Calu3 (cell line): ENCODE measurements around the gene IER2. TPM values are rescaled to one million over a fixed set of nuclear protein-coding genes. Genes with fewer than 3 reads are reported as not detected.

ENCODE experiments used
- BruUV-seq: library from RNA; stranded (reverse); fragments of 400-500 nt; replicated peaks from 2 replicates; lab custom pipeline; 2021; lab: Mats Ljungman, UMichigan
- CTCF ChIA-PET: fragments of 300-600 bp; sonication (Branson Sonifier 250); formaldehyde crosslinking; loops from one replicate; lab custom pipeline; 2022; ENCODE audit warnings: antibody characterized with exemption; lab: Charles Lee
- DNase-seq: peaks from one replicate; pipeline ENCODE4 v3.0.0; 2022
- H3K27ac Mint-ChIP-seq: one replicate; pipeline ENCODE4 v1.8.0; 2022; ENCODE audit warnings: mixed read lengths; ENCODE audit not compliant: unreplicated experiment
- H3K27me3 Mint-ChIP-seq: one replicate; pipeline ENCODE4 v1.8.0; 2022; ENCODE audit warnings: mixed read lengths; ENCODE audit not compliant: unreplicated experiment
- H3K36me3 Mint-ChIP-seq: one replicate; pipeline ENCODE4 v1.8.0; 2022; ENCODE audit warnings: mild to moderate bottlenecking, moderate library complexity, mixed read lengths; ENCODE audit not compliant: insufficient read depth, unreplicated experiment
- H3K4me1 Mint-ChIP-seq: one replicate; pipeline ENCODE4 v1.8.0; 2022; ENCODE audit warnings: mild to moderate bottlenecking, low read depth, mixed read lengths; ENCODE audit not compliant: unreplicated experiment
- H3K4me3 Mint-ChIP-seq: one replicate; pipeline ENCODE4 v1.8.0; 2022; ENCODE audit warnings: mild to moderate bottlenecking, low read depth, moderate library complexity, mixed read lengths; ENCODE audit not compliant: unreplicated experiment
- H3K9me3 Mint-ChIP-seq: one replicate; pipeline ENCODE4 v1.8.0; 2022; ENCODE audit warnings: low read depth, mixed read lengths; ENCODE audit not compliant: unreplicated experiment
- intact Hi-C: fragments of 100-400 bp; cut with micrococcal nuclease; formaldehyde crosslinking; loops from one replicate; pipeline ENCODE4 v1.10.0; 2022; ENCODE audit not compliant: unreplicated experiment
- total RNA-seq: library from RNA; stranded (reverse); gene quantifications from 2 replicates; pipeline ENCODE4 v1.2.3, GENCODE V29; 2022
- TF ChIP-seq, protein P1 (sequence below): fragments of 200-600 bp; IDR thresholded peaks from one replicate; pipeline ENCODE4 v1.8.0; 2022; ENCODE audit warnings: antibody characterized with exemption; ENCODE audit not compliant: unreplicated experiment

The IER2 gene
- total RNA-seq, 1 experiment from 2014 or later: 96.3 TPM

DNA sequence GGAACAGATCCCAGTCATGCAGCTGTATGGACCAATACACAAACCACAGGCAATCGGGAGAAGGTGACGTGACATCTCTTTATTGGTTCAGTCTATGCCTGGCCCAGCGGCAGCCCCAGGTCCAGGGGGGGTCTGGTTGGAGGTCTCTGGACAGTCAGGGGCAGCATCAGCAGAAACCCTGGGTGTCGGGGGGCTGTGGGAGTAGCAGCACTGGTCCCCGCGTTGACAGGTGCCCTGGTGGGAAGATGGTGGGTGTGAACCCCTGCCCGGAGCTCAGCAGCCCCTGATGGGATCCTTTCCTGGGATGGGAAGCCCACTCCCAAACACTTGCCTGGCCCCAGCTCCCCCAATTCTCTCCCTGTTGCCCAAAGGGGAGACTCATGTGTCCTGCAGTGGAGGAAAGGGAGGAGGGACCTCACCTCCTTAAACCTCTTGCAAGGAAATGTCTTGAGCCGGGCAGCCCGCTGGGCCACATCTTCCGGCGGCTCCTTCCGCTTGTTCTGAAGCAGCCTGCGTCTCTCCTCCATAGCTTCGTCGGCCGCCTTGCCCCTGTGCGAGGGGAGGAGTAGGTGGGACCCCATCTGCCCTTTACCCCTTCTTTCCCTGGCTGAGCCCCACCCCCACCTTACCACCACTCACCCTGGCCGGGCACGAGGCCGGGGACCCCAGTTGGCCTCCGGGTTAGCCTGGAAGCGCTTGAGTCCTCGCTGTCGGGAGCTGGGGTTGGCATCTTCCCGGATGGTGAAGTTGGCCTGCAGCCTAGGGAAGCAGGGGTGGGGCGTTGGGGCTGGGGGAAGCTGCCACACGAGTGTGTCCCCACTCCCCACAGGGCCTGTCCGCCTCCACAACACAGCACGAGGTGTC lies 45.1 kb upstream of the IER2 start:
- no peaks in the 10 kb centered on the region for H3K9me3 Mint-ChIP-seq

GRCh38 chr19:13109361-13110098 lies 40.7 kb upstream of the IER2 start:
- Mint-ChIP-seq H3K36me3 (peaks cover 30% of the 10 kb centered on the region), H3K27me3 (no peaks in the 10 kb centered on the region), H3K9me3 (no peaks in the 10 kb centered on the region), H3K4me3 (no peak overlapping the region), H3K4me1 (no peaks in the 10 kb centered on the region), H3K27ac (no peak overlapping the region)
- TF ChIP-seq, protein P1, sequence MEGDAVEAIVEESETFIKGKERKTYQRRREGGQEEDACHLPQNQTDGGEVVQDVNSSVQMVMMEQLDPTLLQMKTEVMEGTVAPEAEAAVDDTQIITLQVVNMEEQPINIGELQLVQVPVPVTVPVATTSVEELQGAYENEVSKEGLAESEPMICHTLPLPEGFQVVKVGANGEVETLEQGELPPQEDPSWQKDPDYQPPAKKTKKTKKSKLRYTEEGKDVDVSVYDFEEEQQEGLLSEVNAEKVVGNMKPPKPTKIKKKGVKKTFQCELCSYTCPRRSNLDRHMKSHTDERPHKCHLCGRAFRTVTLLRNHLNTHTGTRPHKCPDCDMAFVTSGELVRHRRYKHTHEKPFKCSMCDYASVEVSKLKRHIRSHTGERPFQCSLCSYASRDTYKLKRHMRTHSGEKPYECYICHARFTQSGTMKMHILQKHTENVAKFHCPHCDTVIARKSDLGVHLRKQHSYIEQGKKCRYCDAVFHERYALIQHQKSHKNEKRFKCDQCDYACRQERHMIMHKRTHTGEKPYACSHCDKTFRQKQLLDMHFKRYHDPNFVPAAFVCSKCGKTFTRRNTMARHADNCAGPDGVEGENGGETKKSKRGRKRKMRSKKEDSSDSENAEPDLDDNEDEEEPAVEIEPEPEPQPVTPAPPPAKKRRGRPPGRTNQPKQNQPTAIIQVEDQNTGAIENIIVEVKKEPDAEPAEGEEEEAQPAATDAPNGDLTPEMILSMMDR: no peak
- CTCF ChIA-PET: interaction anchor here (0.6 kb wide), 1 partner anchor 26 kb away, joined by 3 read pairs; no protein-coding TSS in a partner anchor
- BruUV-seq: no TSS peak
- no peak for DNase-seq
- intact Hi-C loops: no loop called here

More for the DNA sequence above, 45.1 kb upstream of the IER2 start:
- no peak for DNase-seq
- Mint-ChIP-seq H3K4me1 (no peaks in the 10 kb centered on the region), H3K27ac (no peak overlapping the region), H3K27me3 (no peaks in the 10 kb centered on the region), H3K4me3 (no peak overlapping the region), H3K36me3 (peaks cover 20% of the 10 kb centered on the region)
- CTCF ChIA-PET: interaction anchor here (0.7 kb wide), 1 partner anchor 234 kb away, joined by 5 read pairs; no protein-coding TSS in a partner anchor
- intact Hi-C loops: loop anchor here (5.0 kb wide), 1 partner anchor 157 kb away; no protein-coding TSS in a partner anchor
- TF ChIP-seq, protein P1: no peak
- BruUV-seq: TSS peak; percentile 26

- Mint-ChIP-seq H3K27me3 (no peaks in the 10 kb centered on the region), H3K4me3 (no peak overlapping the region), H3K27ac (no peak overlapping the region), H3K9me3 (no peaks in the 10 kb centered on the region), H3K4me1 (peaks cover under 1% of the 10 kb centered on the region), H3K36me3 (peaks cover 31% of the 10 kb centered on the region)
- CTCF ChIA-PET: no interaction called here
- intact Hi-C loops: no loop called here
- no peak for DNase-seq
- BruUV-seq: no TSS peak
- TF ChIP-seq, protein P1: no peak
Measured at GRCh38 chr19:13110099-13110610, 40.1 kb upstream of the IER2 start.

- no peaks in the 10 kb centered on the region for H3K27me3 Mint-ChIP-seq
- TF ChIP-seq, protein P1: no peak
- CTCF ChIA-PET: no interaction called here
- intact Hi-C loops: no loop called here
- no peaks in the 10 kb centered on the region for H3K9me3 Mint-ChIP-seq
- peaks cover 44% of the 10 kb centered on the region for H3K36me3 Mint-ChIP-seq
- no peak for DNase-seq
- no peak overlapping the region for H3K27ac Mint-ChIP-seq
- no peak overlapping the region for H3K4me3 Mint-ChIP-seq
- no TSS peak for BruUV-seq
- H3K4me1 Mint-ChIP-seq: peaks cover 9% of the 10 kb centered on the region
Measured at GRCh38 chr19:13112555-13112954, 37.7 kb upstream of the IER2 start.
